ENCODE measurements around the gene TSSC4.

TSSC4 gene

DNA sequence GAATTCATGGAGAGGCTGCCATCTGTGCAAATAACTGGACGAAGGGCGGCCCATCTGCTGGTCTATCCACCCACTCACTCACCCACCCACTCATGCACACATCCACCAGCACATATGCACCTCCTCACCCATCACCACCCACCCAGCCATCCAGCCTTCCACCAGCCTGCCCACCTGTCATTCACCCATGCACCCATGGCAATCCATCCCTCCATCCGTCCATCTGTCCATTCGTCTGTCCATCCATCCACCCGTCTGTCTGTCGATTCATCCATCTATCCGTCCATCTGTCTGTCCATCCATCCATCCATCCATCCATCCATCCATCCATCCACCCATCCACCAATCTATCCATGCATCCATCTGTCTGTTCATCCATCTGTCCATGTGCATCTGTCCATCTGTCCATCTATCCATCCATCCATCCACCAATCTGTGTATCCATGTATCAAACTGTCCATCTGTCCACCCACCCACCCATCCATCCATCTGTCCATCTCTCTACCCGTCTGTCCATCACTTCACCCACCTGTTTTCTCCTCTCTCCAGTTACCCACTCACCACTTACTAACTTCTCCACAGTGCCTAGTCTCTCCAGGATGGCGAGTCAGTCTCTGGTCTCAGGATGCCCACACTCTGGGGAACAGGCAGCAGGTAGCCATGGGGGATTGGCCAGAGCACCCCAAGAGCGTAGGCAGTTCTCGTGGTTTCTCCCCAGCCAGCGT lies 34.9 kb downstream of the TSSC4 start:
- no peak for DNase-seq

DNA sequence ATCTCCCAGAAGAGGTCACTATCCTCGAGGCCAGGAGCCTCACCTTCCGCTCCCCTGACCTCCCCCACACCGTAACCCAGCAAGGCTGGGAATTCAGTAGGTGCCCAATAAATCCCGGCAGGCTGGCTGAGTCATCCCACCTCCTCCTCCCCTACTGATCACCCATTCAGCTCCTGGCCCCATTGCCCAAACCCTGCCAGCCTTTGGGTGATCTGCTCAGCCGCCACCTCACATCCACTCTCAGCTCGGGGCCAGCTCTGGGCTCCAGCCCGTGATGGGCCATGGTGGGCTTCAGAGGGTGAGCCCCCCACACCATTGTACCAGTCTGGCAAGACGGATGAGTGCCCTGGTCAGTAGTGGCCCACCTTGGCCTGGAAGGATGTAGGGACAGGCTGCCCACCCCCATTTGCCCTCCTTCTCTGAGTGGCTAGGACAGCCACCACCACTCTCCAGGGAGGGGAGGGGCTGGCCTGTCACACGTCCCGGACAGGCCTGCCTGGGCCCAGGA lies 35.5 kb downstream of the TSSC4 start:
- no peak for DNase-seq

GRCh38 chr11:2436521-2437031 lies 36.0 kb downstream of the TSSC4 start:
- DNase-seq, result no peak

- DNase-seq, result no peak
Measured at GRCh38 chr11:2437516-2437915, 37.0 kb downstream of the TSSC4 start.

DNA sequence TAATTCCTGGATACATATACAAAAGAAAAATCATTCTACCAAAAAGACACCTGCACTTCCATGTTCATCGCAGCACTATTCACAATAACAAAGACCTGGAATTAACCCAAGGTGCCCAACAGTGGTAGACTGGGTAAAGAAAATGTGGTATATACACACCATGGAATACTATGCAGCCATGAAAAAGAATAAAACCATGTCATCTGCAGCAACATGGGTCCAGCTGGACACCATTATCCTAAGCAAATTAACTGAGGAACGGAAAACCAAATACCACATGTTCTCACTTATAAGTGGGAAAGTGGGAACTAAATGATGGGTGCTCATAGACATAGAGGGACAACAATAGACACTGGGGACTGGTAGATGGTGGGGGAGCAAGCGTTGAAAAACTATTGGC lies 39.3 kb downstream of the TSSC4 start:
- DNase-seq, result no peak

DNA sequence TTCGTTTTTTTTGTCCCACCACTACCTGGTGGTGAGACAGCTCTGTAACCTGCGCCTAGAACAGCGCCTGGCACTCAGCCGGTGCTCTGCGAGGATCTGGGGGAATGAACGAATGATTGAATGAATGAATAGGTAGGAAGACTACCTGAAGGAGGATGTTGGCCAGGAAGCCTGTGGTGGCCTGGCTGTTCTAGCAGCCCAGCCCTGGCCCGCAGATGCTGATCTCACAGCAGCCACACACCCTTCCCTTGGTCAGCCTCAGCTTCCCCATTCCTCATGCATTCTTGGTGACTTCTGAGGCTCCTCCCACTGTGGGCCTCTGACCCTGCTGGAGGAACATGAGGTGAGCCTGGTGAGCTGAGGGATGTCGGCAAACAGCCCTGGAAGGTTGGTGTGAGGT lies 40.1 kb downstream of the TSSC4 start:
- no peak for DNase-seq

DNA sequence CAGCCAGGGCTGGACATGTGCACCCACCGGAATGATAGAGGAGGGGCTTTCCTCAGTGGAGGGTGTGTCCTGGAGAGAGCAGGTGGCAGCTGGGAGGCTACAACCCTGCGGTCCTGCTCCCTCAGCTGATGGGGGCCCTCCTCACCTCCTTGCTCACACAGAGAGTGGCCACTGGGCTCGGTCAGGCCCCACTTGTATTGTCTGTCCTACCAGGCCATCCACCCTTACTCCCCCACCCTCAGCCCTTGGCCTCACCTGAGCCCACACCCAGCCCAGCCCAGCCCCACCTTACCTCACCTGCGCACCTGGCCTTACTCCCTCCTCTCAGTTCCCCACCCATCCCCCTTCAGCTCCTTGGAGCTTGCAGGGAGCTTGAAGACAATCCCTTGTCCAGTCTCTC lies 40.6 kb downstream of the TSSC4 start:
- no peak for DNase-seq

GRCh38 chr11:2442589-2442988 lies 42.0 kb downstream of the TSSC4 start:
- no peak for DNase-seq

GRCh38 chr11:2443406-2443805 lies 42.9 kb downstream of the TSSC4 start:
- DNase-seq, result no peak

DNA sequence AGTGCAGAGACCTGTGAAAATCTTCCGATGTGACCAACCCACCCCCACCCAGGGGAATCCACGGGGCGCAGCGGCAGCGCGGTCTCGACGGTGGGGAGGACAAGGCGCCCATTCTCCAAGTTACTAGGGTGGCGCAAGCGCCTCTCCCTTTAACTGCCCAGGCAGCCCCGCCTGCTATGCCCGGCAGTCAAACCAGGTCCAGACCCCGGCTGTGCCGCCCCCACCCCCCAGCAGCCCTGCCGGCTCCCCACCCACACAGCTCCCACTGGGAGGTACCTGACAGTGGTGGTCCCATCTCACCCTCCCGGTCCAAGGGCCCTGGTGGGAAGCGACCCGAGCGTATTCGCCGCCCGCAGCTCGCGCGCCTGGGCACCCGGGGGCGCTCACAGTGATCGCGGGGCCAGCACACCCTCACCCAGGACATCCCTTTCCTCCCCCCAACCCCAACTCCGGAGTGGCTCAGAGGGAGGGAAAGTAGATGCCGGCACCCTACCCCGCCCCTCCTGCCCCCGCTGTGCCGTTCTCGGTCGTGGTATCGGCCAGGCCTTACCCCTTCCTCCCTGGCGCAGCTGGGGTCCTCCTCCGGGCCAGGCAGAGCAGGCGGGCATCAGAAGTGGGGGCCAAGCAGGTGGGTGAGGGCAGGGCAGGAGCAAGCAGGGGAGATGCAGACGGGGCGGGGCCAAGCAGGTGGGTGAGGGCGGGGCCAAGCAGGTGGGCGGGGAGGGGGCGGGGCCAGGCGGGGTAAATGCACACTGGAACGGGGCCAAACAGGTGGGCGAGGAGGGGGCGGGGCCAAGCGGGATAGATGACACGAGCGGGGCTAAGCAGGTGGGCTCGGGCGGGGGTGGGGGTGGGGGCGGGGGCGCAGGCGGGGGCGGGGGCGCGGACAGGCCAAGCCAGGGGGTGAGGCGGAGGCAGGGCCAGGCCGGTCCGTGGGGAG lies 43.6 kb downstream of the TSSC4 start, which contains the start of gene TRPM5:
Gene TRPM5 (minus strand): TSS at position 634 of the 940 bp plus-strand sequence. CDS start 21,478 bp downstream, outside the sequence.
- peak; percentile 46 to 80 (median 71) for DNase-seq

- peak in 1 of 4 experiments; percentile 24 for DNase-seq
Measured at GRCh38 chr11:2444821-2445745, 44.5 kb downstream of the TSSC4 start, which contains the start of gene KCNQ1. KCNQ1 (plus strand) TSS chr11:2445008; CDS start chr11:2445099, 91 bp downstream.

DNA sequence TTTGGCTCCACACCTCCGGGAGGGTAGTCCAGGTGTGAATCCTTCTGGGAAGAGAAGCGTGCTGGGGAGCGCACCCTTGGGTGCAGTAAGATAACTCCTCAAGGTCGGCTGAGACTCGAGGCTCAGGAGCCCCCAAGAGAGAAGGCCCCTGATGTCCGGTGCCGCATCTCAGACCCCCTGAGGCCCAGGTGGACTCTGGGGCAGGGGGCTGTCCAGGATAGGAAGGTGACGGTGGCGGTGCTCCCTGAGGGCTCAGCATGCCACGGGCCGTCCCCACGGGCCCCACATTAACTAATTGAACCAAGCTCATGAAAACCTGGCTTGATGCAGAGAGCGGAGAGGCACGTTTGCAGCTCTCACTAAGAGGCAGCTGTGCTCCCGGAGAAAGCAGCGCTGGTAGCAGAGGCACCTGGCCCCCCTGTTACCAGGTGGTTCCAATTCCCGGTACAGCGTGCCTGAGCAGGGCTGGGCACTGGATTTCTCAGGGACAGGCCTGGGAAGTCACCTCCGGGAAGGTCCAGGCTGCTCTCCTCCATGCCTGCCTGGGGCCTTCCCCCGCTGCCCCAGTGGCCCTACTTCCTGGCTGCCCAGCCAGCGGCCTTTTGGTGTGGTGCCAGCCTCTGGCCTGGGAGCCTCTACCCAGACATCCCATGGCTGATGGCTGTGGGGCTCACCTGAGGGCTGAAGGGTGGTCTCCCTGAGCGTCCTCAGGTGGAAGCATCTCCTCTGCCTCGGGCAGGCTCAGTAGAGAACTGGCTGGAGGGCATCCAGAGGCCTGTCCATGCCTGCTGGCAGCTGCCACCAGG lies 45.4 kb downstream of the TSSC4 start:
- DNase-seq, result no peak

- no peak for DNase-seq
Measured at GRCh38 chr11:2446590-2447252, 46.2 kb downstream of the TSSC4 start.

GRCh38 chr11:2447253-2447950 lies 46.9 kb downstream of the TSSC4 start:
- no peak for DNase-seq

- DNase-seq, result no peak
Measured at GRCh38 chr11:2447951-2448650, 47.6 kb downstream of the TSSC4 start.

GRCh38 chr11:2448661-2449547 lies 48.4 kb downstream of the TSSC4 start:
- no peak for DNase-seq

- no peak for DNase-seq
Measured at GRCh38 chr11:2449548-2450320, 49.2 kb downstream of the TSSC4 start.

Measured in activated naive CD4-positive, alpha-beta T cell (primary cell).